ENCODE data around the gene RBM25.
"Not testable (repeated sequence)": the region's sequence is repeated elsewhere in the genome, so short reads cannot be mapped to it uniquely, and the experiment has no call there.

RBM25 gene

GRCh38 chr14:73058224-73058921 lies at the start of gene RBM25:
TSS of gene RBM25 (plus strand) at chr14:73058534. CDS start at chr14:73071642, 13,108 bp downstream.
- peak; percentile 97 to 98 for DNase-seq

GRCh38 chr14:73011189-73011588 lies 47.1 kb upstream of the RBM25 start:
- not testable (repeated sequence) for DNase-seq

- no peak for DNase-seq
Observed at GRCh38 chr14:73014105-73014504, 44.2 kb upstream of the RBM25 start.

GRCh38 chr14:73015552-73015951 lies 42.8 kb upstream of the RBM25 start:
- DNase-seq, result not testable (repeated sequence)

GRCh38 chr14:73016011-73016410 lies 42.3 kb upstream of the RBM25 start:
- not testable (repeated sequence) for DNase-seq

GRCh38 chr14:73022051-73022450 lies 36.3 kb upstream of the RBM25 start:
- DNase-seq, result no peak

GRCh38 chr14:73025544-73025943 lies 32.8 kb upstream of the RBM25 start:
- no peak for DNase-seq

- no peak for DNase-seq
Observed at GRCh38 chr14:73026243-73026844, 32.0 kb upstream of the RBM25 start.

- DNase-seq, result peak; percentile 91 to 93
Observed at GRCh38 chr14:73026845-73027542, 31.3 kb upstream of the RBM25 start, which contains the start of gene ZFYVE1. TSS of gene ZFYVE1 (minus strand) at chr14:73027106. CDS start at chr14:73024508, 2,598 bp downstream.

GRCh38 chr14:73027546-73027945 lies 30.8 kb upstream of the RBM25 start:
- DNase-seq, result no peak

- no peak for DNase-seq
Observed at GRCh38 chr14:73027984-73028383, 30.4 kb upstream of the RBM25 start.

- not testable (repeated sequence) for DNase-seq
Observed at GRCh38 chr14:73036706-73037450, 21.5 kb upstream of the RBM25 start.

GRCh38 chr14:73047808-73048207 lies 10.5 kb upstream of the RBM25 start:
- no peak for DNase-seq

GRCh38 chr14:73049428-73049827 lies 8.9 kb upstream of the RBM25 start:
- DNase-seq, result no peak

- DNase-seq, result no peak
Observed at GRCh38 chr14:73055251-73055650, 3.1 kb upstream of the RBM25 start.

GRCh38 chr14:73057944-73058223 lies 450 bp upstream of the RBM25 start:
- no peak for DNase-seq

- DNase-seq, result peak in 1 of 2 donors; percentile 14
Observed at GRCh38 chr14:73058922-73059673, 764 bp downstream of the RBM25 start.

- DNase-seq, result no peak
Observed at GRCh38 chr14:73069585-73069984, 11.3 kb downstream of the RBM25 start.

GRCh38 chr14:73091044-73091443 lies 32.7 kb downstream of the RBM25 start:
- DNase-seq, result no peak

- no peak for DNase-seq
Observed at GRCh38 chr14:73097421-73097820, 39.1 kb downstream of the RBM25 start.

GRCh38 chr14:73100334-73100733 lies 42.0 kb downstream of the RBM25 start:
- DNase-seq, result no peak

- DNase-seq, result no peak
Observed at GRCh38 chr14:73102806-73103497, 44.6 kb downstream of the RBM25 start.

Data from CD4-positive, alpha-beta T cell treated with Interferon alpha-2 for 1 hour (primary cell).